ENCODE results near the gene GP1BB.

GRCh38 chr22:19717691-19718455 is 5.5 kb upstream of the GP1BB start:
- TF ChIP-seq EZH2 (optimal IDR thresholded peaks at IDR 0.05; ENCODE audit: low read depth, low read length), result no peak
- TF ChIP-seq, protein P1, sequence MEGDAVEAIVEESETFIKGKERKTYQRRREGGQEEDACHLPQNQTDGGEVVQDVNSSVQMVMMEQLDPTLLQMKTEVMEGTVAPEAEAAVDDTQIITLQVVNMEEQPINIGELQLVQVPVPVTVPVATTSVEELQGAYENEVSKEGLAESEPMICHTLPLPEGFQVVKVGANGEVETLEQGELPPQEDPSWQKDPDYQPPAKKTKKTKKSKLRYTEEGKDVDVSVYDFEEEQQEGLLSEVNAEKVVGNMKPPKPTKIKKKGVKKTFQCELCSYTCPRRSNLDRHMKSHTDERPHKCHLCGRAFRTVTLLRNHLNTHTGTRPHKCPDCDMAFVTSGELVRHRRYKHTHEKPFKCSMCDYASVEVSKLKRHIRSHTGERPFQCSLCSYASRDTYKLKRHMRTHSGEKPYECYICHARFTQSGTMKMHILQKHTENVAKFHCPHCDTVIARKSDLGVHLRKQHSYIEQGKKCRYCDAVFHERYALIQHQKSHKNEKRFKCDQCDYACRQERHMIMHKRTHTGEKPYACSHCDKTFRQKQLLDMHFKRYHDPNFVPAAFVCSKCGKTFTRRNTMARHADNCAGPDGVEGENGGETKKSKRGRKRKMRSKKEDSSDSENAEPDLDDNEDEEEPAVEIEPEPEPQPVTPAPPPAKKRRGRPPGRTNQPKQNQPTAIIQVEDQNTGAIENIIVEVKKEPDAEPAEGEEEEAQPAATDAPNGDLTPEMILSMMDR (IDR thresholded peaks at IDR 0.05; ENCODE audit: low read length), result peak; percentile 54
- no peak for TF ChIP-seq EZH2phosphoT487 (IDR thresholded peaks at IDR 0.05; ENCODE audit: low read length)
